GM18508 (cell line): Measurements from ENCODE around the gene ABCC10.
"Not testable (repeated sequence)": the region's sequence is repeated elsewhere in the genome, so short reads cannot be mapped to it uniquely, and the experiment has no call there.

Source experiments
- ATAC-seq: cut with Tn5 transposase; IDR thresholded peaks from one replicate; pipeline ENCODE4 v1.9.1; 2021; ENCODE audit warnings: moderate number of reproducible peaks; ENCODE audit not compliant: insufficient read depth, unreplicated experiment

Gene ABCC10

GRCh38 chr6:43408259-43408658 is 19.1 kb upstream of the ABCC10 start:
- no peak for ATAC-seq

DNA sequence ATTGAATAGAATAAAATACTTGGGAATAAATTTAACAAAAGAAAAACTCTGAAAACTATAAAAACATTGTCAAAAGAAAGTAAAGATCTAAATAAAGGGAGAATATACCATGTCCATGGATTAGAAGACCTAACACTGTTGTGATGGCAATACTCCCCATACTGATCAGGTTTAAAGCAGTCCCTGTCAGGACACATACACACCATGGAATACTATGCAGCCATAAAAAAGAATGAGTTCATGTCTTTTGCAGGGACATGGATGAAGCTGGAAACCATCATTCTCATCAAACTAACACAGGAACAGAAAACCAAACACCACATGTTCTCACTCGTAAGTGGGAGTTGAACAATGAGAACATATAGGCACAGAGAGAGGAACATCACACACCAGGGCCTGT is 16.6 kb upstream of the ABCC10 start:
- not testable (repeated sequence) for ATAC-seq

DNA sequence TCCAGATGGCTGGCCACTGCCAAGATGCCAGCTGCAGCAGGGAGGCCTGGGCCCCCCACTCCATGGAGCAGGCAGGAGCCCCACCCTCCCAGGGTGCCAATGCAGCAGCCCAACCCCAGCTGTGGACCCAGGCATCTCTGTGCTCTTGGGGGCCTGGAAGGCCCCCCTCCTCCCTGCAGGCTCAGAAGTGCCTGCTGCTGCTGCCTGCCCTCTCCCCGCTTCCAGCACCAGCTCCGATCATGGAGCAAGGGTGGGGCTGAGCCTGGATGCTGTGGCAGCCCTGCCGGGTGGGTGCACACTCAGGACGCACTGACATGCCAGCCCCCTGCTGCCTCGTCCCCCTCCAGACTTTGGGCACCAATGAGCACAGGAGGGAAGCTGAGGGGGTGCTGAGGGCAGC is 14.8 kb upstream of the ABCC10 start:
- ATAC-seq, result no peak

DNA sequence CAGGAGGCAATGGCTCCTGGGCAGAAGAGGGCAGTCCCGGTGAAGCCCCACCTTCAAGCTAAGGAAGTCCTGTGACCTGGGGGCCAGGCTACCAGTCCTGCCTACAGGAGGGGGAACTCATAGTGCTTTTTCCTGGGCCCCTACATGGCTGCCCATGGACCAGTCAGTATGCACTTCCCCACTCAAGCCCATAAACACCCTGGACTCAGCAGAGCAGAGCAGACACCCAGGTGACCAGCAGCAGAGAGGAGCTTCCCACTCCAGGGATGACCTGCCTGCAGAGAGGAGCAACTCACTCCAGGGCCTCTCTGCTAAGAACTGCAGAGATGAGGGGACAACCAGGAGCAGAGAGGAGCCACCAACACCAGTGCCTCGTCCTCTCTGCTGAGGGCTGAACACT is 14.3 kb upstream of the ABCC10 start:
- ATAC-seq, result no peak

GRCh38 chr6:43415275-43415674 is 12.1 kb upstream of the ABCC10 start:
- ATAC-seq, result not testable (repeated sequence)

GRCh38 chr6:43416935-43417334 is 10.4 kb upstream of the ABCC10 start:
- ATAC-seq, result no peak

GRCh38 chr6:43420012-43420709 is 7.2 kb upstream of the ABCC10 start:
- ATAC-seq, result no peak

DNA sequence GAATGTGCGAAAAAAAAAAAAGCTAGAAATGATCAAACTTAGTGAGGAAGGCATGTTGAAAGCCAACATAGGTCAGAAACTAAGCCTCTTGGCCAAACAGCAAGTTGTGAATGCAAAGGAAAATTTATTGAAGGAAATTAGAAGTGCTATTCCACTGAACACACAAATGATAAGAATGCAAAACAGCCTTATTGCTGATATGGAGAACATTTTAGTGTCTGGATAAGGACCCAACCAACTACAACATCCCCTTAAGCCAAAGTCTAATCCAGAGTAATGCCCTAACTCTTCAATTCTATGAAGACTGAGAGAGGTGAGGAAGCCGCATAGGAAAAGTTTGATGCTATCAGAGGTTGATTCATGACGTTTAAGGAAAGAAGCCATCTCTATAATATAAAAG is 5.5 kb upstream of the ABCC10 start:
- no peak for ATAC-seq

- ATAC-seq, result not testable (repeated sequence)
Observed at GRCh38 chr6:43425083-43425482, 2.3 kb upstream of the ABCC10 start.

GRCh38 chr6:43426928-43427405 is 374 bp upstream of the ABCC10 start:
- no peak for ATAC-seq

DNA sequence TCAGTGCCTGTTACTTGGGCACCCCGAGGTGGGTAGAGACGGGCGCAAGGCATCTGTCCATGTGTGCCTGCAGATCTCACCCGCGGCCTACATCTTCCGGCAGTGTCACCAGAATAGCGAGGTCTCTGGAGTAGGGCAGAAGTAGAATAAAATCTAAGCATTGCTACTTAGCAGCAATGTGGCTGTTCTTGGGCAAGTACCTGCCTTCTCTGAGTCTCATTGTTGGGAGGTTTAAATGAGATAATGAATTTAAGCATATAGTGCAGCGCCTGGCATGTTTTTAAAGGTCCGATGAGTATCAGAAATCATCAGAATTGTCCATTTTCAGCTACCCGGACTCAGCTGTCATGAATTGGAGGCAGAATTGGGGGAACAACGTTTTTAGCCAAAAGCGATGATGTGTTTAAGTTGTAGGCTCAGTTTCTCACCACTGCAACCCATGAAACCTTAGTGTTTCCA is 800 bp downstream of the ABCC10 start:
- ATAC-seq, result no peak

DNA sequence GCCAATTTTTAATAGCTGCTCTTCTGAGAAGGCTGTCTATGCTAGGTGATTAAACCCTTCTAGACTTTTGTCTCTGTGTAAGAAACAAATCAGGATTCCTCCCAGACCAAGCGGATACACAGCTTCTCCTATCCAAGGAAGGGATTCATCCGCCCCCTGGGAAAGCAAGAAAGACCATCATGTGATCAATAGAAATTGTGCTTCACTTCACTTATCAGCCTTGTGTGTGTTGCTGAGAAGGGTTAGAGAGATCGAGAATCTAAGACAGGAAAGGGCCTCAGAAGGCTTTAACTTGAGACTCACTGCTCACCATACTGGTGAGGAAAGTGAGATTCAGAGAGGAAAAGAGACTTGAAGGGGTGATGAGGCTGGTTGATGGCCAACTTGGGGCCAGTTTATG is 1.5 kb downstream of the ABCC10 start:
- no peak for ATAC-seq

GRCh38 chr6:43432009-43432945 is 4.9 kb downstream of the ABCC10 start:
- no peak for ATAC-seq

DNA sequence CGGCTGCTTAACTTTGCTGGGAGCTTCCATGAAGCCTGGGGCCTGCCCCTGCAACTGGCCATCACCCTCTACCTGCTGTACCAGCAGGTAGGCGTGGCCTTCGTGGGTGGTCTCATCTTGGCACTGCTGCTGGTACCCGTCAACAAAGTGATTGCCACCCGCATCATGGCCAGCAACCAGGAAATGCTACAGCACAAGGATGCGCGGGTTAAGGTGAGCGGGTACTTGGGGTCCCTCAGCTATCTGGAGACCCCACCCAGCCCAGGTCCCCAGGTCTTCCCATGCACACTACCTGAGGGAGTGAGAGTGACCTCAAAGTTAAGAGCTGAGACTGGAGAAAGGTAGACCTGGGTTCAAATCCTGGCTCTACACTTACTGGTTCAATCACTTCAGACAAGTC is 5.8 kb downstream of the ABCC10 start:
- no peak for ATAC-seq

- no peak for ATAC-seq
Observed at GRCh38 chr6:43434001-43434840, 6.9 kb downstream of the ABCC10 start.

DNA sequence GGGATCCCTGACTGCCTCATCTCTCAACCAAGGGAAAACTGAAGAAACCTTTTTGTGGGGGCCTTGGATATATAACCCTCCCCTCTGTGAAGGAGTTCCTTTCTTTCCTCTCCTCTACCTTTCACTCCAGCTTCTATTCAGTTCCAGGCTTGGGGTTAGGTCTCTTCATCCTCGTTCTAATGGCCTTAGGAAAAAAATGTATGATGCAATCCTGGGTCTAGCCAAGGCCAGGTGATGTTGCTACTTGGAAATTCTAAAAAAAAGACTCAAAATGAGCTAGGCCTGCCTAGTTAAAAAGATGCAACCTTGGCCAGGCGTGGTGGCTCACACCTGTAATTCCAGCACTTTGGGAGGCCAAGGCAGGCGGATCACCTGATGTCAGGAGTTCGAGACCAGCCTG is 7.6 kb downstream of the ABCC10 start:
- ATAC-seq, result no peak

- no peak for ATAC-seq
Observed at GRCh38 chr6:43435682-43436437, 8.5 kb downstream of the ABCC10 start.

DNA sequence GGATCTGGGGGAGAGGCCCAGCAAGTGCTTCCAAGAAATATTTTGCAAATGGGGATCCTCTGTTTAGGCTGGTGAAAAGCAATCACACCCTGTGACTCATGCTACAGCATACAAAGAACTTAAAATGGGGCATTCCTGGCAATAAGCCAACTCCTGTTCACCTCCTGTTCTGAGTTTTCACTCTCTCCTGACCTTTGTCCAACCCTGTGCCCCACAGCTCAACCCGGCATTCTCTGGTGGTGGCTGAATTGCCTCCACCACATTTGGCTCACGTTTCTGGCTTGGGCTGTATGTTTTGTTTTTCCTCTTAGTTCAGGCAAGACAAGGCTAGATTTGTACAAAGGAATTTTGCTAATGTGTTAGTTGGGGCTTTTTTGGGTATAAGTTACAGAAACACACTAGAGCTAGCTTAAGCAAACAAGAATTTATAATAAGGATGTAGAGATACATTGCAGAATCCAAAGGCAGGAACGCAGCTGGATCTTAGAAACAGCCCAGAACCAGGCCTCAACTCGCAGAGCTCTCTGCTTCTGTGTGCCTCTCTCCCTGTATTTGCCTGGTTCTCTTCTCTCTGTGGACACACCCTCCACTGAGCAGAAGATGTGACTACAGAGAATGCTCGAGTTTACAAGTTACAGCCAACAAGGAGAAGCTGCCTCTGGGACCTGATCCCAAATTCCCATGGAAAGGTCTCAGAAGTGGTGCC is 9.4 kb downstream of the ABCC10 start:
- no peak for ATAC-seq

GRCh38 chr6:43437700-43438099 is 10.4 kb downstream of the ABCC10 start:
- ATAC-seq, result no peak
